Activated CD8-positive, alpha-beta memory T cell treated with anti-CD3 and anti-CD28 coated beads, Interleukin-2, amount 50 U/mL, for 1 hour (primary cell): ENCODE data around the gene KLHL1.

Experiments used
- DNase-seq: peaks from one replicate; pipeline ENCODE4 v3.0.0-alpha.2; 2020; ENCODE audit errors: extremely low read depth

KLHL1 gene

DNA sequence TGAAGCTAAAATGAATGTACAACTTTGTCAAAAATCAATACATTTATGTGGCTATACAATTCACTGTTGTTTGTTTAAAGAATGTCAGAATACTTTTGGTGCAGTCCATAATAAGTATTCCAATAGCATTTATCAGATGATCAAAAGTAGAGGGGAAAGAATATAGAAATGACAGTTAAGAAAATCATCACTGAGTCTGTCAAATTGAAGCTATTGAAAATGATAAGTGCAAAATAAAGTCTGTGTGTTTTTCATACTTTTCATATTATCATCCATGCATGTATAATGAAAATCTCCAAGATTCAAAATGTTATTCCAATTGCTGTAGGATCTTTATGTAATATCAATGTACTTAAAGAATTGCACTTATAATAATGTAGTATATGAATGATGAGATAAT lies 93.9 kb downstream of the KLHL1 start:
- DNase-seq = no peak

DNA sequence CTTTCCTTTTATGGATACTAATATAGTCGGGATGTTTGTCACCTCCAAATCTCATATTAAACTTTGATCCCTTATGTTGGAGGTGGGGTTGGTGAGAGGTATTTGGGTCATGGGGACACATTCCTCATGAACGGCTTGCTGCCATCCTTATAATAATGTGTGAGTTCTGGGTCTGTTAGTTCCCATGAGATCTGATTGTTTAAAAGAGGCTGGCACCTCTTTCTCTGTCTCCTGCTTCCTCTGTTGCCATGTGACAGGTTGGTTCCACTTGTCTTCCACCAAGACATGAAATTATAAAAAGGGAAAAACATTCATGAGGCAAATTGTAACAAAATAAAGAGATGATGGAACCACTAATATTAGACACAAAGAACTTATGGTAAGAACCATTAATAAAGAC lies 108.4 kb downstream of the KLHL1 start:
- DNase-seq = no peak

DNA sequence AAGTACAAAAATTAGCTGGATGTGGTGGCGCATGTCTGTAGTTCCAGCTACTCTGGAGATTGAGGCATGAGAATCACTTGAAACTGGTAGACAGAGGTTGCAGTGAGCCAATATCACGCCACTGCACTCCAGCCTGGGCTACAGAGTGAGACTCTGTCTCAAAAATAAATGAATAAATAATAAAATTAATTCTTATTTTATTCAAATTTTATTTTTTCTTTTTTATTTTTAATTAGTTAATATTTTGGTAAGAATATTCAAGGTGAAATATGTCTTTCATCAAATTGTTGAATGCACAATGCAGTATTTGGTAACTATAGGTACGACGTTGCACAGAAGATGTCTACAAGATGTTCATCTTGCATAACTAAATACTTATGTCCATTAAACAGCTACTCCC lies 111.2 kb downstream of the KLHL1 start:
- no peak for DNase-seq

DNA sequence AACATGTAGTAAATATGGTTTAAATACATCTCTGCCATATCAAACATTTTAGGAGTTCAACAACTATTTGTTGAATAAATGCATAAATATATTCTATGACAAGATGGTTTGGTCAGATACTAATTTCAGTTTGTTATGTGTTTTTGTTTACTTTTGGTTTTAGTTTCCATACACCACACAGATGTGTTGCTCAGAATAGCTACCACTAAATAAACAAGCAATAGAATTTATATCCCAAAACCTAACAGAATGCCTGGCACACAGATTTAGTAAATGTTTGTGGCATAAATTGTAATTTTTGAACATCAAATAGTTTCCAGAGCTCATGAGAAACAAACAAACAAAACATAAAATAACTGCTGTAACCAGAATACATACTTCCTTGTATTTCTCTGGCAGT lies 127.5 kb downstream of the KLHL1 start:
- DNase-seq = no peak

DNA sequence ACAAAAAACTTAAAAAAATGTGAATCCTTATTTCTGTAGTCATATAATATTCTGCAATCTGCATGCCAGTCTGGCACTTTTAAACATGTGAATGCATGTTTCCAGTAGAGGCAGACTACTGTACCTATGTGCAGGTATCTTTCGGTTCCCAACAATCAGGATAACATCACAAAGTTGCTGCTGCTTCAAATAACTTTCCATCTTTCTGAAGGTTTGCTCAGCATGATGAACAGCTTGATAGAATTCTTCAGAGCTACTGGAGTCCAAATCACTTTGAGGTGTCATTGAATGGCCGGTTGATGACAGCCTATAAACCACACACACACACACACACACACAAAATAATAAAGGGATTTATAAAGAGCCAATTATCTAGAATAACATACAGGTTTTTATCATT lies 132.8 kb downstream of the KLHL1 start:
- DNase-seq = no peak

DNA sequence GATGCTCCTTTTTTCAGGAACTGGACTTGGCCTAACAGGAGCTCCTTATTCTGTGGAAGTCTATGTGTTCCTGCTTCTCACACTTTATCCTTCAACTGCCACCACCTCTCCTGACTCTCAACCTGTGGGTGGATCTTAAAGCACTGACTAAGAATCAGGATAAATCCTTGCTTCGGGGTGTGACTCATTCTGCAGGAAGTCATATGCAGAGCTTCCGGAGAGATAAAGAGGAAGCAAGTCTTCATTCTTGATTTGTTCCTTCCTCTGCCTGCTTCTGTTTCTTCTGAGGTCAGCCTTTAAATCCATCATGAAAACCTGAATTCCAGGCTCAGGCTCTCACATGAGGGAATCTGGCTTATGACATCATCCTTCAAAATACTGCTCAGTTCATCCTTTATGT lies 137.7 kb downstream of the KLHL1 start:
- no peak for DNase-seq

DNA sequence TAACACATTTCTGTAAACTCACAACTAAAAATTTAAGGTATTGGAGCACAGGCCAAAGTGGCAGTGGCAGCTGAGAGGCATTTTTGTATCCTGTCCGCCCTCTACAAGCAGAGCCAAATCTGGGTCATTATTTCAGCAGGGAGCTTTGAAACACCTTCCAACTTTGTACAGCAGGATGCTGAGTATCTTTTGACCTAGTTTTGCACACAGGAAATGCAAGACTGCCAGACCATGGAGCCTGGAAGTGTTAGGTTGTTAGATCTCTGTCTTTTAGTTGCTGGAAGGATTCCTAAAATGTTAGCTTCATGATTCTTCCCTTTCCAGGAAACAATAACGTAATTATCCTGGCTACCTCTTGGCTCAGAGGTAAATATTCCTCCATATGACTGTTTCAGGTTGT lies 149.2 kb downstream of the KLHL1 start:
- DNase-seq = no peak

DNA sequence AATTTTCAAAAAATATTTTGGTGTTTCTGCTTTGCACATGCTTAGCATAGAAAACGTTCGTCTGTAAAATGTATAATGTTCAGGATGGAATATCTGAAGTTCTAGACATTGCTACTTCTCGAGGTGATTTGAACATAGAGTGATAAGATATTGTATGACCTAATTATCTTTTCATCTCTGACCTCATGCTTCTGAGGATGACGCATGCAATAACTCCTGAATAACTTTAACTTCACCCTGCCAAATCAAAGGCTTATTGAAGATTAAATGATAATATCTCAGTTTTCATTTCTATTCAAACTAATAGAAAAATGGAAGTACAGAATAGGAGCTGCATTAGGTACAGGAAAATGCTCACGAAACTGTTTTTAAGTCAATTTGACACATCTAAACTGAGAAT lies 151.4 kb downstream of the KLHL1 start:
- DNase-seq = no peak

DNA sequence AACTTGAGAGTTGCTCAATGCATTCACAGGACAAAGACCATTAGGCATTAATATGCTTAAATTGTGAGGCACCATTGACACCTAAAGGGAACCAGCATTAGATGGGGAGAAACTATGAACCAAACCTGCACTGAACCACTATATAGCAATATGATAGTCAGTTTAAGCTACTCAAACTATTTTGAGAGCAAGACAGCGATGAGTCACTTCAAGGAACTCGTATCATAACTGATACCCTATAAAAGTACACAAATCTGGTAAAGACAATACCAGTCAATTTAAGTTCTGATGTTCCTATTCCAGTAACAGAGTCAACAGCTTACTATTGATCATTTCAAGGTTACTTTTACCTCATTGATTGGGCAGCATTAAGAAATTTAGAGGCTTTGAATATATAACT lies 151.9 kb downstream of the KLHL1 start:
- no peak for DNase-seq

DNA sequence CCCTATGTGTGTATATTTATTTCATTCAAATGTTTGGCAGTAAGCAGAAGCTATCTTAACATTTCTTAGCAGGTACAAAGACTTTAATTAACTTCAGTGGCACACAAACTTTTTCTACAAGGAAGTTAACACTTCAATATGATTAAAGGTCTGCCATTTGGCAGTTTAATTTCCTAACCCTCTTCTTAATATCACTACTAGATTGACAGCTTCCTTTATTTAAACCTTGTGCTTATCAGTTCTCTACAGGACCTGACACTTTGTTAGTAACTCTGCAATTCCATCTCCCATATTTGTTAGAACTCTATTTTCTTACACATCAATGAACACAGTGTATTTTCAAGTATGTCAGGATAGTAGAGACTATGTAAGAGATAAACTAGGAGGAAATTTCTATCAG lies 153.0 kb downstream of the KLHL1 start:
- no peak for DNase-seq

DNA sequence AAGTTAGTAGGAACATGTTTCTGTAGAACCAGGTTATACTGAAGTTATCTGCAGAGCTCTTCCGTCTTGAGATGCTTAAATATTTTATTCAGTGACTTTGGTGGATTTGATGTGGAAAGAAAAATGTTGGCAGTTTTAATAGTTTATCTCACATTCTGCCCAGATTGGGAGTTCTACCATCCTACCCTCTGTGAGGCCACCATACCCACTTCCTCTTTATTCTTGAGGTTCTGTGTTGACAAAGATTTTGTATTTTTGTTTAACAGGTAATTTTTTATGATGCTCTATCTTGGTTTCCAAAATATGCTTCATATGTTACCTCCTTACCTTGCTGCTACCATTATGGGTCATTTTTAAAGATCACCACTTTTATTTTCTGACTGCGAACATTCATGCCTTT lies 156.8 kb downstream of the KLHL1 start:
- no peak for DNase-seq

DNA sequence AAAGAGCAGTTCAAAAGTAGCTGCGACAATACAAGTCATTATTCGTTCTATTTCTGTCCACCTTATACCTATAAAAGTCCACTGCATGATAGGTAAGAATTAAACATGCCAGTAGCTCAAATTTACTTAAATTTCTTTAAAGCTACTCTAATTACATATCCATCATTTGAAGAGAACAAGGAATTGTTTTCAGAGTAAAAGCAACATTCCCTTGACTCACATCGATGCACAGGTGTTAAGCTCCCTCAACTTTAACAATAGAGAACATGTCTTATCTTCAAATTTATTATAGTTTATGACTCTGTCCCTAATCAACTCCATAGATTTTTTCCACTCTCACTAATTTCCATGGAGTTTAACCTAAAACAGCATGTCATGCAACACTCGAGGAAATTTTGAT lies 158.1 kb downstream of the KLHL1 start:
- no peak for DNase-seq

DNA sequence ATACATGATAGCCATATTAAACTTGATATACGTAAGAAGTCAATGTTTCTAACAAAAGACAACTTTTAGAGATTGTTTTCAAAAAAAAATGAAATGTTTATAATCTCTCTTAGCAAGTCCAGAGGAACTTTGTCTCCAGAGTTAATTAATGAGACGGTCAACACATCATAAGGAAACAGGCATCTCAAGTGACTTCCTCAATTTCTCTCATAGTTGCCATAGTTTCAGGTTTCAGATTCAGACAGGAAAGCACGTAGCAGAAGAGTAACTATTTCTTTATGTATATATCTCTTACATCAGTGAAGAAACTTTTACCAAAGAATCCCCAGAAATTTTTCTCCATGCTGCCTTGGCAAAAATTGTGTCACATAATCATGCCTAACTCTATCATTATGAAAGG lies 160.2 kb downstream of the KLHL1 start:
- DNase-seq = no peak

DNA sequence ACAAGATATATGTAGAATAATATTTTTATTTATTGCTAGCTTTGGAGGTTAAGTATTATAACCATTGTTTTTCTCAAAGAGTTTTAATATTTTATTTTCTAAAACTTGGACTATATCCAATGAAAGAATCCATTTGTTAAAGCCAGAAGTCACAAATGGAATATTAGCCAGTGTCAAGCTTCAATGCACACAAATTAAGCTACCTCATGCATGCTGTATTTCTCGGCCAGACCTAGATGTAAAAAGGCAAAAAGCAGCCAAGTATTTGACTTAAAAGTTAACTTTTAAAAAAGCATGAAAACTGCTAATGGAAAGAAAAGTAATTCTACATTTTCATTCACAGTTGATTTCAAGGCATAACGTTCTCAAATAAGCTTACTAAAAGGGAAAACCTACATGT lies 160.7 kb downstream of the KLHL1 start:
- no peak for DNase-seq

DNA sequence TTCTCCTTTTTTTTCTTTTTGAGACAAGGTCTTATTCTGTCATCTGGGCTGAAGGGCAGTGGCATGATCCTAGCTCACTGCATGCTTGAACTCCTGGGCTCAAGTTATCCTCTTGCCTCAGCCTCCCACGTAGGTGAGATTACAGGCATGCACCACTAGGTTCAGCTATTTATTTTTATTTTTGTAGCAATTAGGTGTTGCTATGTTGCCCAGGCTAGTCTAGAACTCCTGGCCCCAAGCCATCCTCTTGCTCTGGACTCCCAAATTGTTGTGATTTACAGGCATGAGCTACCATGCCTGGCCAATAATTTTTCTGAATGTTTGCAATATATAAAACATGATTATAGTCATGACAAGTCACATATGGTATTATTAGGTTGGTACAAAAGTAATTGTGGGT lies 161.7 kb downstream of the KLHL1 start:
- DNase-seq = no peak

DNA sequence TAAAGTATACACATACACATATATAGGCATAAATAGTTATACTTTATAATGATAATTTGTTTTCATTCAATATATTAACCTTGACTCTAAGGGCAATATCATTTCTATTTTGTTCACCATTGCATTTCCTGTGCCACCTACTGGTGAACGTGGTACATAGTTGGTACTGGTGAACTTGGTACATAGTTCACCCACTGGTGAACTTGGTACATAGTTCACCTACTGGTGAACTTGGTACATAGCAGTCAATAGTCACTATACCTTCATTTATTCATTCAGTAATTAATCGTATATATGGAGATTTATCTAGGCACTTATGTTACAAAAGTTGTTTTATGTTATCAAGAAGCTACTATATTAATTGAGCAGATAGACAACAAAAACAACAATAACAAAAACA lies 173.2 kb downstream of the KLHL1 start:
- DNase-seq = no peak

DNA sequence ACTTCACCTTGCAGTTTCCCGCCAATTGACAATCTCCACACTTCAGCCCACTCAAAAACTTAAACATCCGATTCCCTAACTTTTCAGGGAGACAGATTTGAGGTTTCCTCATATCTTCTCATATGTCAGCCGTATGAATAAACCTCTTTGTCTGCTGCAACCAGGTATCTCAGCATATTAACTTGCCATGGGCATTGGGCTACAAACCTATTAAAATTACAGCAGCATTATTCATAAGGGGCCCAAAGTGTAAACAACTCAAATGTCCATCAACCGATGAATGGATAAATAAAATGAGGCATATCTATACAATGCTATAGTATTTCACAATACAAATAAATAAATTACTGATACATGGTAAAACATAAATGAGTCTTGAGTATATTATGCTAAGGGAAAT lies 180.0 kb downstream of the KLHL1 start:
- no peak for DNase-seq

DNA sequence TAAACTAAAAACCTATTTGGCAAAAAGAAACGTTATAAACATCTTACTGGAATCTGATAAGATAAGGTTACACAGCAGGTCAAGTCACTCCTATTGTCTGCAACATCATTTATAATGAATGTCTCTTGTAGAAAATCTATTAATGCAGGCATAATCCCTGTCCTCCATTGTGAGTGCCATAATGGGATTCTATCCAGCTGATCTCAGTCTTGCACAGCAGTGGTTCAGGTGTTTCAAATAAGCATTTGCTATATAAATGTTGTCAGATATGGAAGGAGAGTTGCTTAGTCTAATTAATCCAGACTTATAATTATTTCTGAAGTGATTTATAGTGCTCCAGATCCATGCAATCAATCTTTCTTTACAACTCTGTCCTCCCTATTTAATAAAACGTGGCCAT lies 187.1 kb downstream of the KLHL1 start:
- DNase-seq = no peak

DNA sequence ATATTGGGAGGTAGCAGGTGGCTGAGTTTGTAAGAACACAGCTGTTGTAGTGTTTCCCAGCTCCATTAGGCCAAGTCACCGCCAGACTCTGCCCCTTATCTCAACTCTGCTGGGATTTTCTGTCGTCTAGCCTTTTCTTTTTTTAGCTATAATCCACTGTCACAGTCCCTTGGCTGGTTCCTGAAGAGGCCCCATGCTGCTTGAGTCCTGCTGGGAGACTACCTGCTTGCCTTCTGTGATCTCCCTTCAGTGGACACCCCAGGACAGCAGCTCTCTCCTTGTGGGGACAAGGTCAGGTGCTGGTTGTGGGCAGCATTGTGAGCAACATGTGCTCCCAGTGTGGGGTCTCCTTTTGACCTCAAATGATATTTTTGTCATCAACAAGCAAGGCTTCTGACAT lies 195.6 kb downstream of the KLHL1 start:
- DNase-seq = no peak

DNA sequence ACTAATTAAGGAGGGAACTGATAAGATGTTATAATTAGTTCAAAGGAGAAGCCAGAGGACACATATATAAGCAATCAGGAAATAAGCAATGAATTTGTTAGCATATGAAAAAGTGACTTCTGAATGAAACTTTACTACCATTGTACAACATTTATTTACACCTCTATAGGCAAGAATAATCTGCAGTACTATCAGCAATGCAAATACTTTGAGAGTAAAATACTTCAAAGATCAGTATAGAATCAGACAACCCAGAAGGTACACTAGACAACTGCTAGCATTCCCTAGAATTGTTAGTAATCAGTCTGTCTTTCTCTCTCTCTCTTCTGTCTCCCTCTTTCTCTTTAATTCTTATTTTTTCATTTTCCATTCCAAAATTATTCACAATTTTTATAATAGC lies 197.5 kb downstream of the KLHL1 start:
- no peak for DNase-seq

DNA sequence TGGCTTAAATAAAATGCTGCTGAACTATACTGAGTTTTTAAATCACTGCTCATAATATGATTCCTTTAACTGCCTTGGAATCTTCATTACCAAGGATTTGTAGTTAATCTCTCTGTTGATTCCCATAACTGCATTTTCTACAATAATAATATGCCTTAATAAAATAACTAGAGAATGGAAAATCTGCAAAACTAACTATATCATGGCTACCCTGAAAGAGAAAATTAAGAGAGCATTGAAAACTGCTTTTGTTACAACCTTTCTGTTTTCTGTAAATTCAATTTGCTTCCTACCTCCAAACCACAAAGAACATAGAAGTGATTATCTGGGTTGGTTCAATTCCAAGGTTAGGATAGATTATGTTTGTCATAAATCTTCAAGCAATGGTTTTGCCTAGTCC lies 203.5 kb downstream of the KLHL1 start:
- DNase-seq = no peak

DNA sequence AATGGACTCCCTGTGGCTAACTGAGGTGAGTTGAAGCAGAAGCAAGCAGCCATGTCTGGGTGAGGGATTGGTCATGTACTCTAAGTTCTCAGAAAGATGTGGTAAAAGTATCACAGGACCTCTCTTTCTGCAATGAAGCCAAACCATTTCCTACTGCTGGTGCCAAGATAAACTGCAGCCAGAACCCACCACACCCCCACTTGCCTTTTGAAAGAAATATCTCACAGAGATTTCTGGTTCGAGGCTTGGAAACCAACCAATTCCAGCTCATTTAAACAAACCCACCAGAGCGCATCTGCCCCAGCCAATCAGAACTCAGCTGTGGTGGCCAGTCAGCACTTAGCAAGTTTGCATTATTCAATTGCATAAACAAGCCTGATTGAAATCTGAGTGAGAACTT lies 205.2 kb downstream of the KLHL1 start:
- no peak for DNase-seq

DNA sequence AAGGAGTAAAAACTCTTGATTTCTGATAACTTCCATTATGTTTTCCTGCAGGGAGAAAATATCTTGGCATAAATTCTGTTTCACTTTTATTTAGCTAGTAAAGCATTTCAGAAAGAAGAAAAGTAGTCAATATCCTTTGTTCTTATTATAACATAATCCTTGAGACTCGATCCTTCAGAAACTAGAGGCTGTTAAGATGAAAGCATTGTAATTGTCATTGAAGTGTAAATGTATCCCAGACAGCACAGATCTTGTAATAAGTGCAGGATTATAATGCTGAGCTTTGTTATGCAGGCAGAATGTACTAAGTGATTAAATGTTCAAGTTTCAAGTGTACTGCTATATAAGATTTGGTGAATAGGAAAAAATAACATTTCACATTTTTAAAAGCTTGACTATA lies 225.8 kb downstream of the KLHL1 start:
- DNase-seq = no peak

DNA sequence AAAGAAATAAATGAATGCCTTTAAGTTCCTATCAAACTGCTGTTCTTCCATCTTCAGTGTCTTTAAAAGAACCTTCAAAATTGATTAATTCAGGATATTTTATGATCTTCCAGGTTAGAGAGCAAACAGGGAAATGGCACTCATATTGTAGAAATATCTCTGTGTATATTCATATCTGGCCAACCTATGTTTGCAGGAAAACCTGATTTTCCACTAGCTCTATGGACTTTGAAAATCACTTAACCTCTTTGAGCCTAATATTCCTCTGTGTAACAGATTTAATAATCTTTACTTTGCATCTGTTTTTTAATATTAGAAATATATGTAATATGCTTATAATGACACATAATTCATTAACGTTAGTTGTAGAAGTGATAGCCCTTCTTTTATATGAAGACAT lies 228.3 kb downstream of the KLHL1 start:
- DNase-seq = no peak

DNA sequence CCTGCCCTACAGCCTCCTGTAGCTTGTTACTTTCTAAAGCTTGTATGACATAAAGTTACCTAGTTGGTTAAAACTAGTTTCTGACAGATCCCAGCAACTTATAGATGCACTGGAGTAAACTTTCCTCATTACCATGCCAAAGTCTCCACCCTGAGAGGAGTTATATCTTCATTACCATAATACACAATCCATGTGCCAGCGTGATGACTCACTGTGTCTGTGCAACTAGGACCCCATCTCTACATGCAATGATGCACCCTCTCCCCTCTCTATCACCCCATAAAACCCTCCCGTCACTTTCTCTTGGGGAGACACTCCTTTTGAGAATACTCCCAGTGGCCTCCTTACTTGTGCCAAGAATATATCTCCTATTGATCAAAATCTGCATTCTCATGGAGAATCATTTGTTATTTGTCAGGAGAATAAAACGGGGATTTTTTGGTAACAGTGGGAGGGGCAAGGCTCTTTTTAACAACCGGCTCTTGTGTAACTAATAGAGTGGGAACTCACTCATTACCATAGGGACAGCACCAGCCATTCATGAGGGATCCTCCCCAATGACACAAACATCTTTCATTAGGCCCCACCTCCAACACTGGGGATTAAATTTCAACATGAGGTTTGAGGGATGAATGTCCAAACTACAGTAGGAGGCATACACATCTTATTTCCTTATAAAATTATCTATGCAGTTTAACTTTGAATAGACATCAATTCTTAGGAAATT lies 235.8 kb downstream of the KLHL1 start:
- no peak for DNase-seq
